ENCODE results near the gene CLCN1. TPM values are rescaled to one million over a fixed set of nuclear protein-coding genes. Genes with fewer than 3 reads are reported as not detected.

The CLCN1 gene
- total and polyA plus RNA-seq, 12 donors: under 0.01 to 0.32 (median 0.12) TPM; not detected in 8

DNA sequence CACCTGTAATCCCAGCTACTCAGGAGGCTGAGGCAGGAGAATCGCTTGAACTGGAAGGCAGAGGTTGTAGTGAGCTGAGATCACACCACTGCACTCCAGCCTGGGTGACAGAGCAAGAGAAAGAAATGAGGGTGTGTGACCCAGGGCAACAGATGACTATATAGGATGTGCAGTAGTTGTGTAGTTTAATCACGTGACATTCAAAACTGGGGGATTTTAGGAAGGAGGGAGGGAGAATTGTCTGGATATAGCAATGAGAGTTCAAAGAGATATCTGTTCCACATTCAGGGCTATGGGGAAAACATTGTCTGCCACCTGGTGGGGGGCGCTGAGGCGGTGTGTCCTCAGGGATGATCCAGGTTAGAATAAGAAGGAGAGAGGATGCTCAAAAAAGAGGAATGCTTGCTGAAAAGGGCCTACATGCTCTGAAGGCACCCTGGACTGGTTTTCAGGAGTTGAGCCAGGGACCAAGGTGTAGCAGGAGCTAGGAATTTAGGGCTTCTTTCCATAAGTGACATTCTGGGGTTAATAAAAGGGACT is 57.4 kb downstream of the CLCN1 start:
- WGBS, 4 donors: 76 to 81% (median 78%) methylated on average over 4 of the region's 4 CpGs
- Histone ChIP-seq H3K9me3 (replicated peaks in 1 of 3) (no peaks in the 10 kb centered on the region), H3K27me3 (no peaks in the 10 kb centered on the region), H3K4me3 (no peak overlapping the region), H3K4me1 (replicated peaks in 1 of 2) (no peaks in the 10 kb centered on the region), H3K36me3 (replicated peaks in 1 of 2) (no peaks in the 10 kb centered on the region), H3K27ac (no peak overlapping the region)
- no peak for DNase-seq
- no peak for TF ChIP-seq POLR2A (IDR thresholded peaks at IDR 0.05)
- TF ChIP-seq, protein P1, sequence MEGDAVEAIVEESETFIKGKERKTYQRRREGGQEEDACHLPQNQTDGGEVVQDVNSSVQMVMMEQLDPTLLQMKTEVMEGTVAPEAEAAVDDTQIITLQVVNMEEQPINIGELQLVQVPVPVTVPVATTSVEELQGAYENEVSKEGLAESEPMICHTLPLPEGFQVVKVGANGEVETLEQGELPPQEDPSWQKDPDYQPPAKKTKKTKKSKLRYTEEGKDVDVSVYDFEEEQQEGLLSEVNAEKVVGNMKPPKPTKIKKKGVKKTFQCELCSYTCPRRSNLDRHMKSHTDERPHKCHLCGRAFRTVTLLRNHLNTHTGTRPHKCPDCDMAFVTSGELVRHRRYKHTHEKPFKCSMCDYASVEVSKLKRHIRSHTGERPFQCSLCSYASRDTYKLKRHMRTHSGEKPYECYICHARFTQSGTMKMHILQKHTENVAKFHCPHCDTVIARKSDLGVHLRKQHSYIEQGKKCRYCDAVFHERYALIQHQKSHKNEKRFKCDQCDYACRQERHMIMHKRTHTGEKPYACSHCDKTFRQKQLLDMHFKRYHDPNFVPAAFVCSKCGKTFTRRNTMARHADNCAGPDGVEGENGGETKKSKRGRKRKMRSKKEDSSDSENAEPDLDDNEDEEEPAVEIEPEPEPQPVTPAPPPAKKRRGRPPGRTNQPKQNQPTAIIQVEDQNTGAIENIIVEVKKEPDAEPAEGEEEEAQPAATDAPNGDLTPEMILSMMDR (IDR thresholded peaks at IDR 0.05): no peak
- intact Hi-C loops (cut with DNase I): no loop called here

DNA sequence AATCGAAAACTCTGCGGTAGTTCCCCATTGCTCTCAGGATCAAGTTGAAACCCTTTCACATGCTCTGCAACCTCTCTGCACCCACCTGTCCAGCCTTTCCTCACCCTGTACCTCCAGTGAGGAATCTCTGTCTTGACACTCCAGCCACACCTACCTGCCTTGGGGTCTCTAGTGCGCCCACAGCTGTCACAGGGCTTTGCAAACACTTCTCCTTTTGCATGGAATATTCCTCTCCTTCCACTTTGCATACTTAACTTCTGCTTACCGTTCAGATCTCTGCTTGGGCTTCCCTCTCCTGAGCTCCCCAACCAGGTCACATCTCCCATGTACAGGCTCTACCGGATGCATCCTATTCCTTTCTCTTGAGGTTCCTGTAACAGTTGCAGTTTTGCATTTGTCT is 58.6 kb downstream of the CLCN1 start:
- Histone ChIP-seq H3K4me3 (no peak overlapping the region), H3K9me3 (replicated peaks in 1 of 3) (no peaks in the 10 kb centered on the region), H3K27me3 (no peaks in the 10 kb centered on the region), H3K27ac (peak overlapping the region in 1 of 5 donors; percentile 62), H3K36me3 (replicated peaks in 1 of 2) (no peaks in the 10 kb centered on the region), H3K4me1 (replicated peaks in 1 of 2) (peaks cover 2 to 3% of the 10 kb centered on the region in 2 donors)
- no peak for DNase-seq
- TF ChIP-seq POLR2A (IDR thresholded peaks at IDR 0.05): no peak
- TF ChIP-seq, protein P1 (IDR thresholded peaks at IDR 0.05): no peak
- 73 to 83% (median 81%) methylated on average over 5 of the region's 5 CpGs for WGBS, 4 donors
- intact Hi-C loops (cut with DNase I): no loop called here

DNA sequence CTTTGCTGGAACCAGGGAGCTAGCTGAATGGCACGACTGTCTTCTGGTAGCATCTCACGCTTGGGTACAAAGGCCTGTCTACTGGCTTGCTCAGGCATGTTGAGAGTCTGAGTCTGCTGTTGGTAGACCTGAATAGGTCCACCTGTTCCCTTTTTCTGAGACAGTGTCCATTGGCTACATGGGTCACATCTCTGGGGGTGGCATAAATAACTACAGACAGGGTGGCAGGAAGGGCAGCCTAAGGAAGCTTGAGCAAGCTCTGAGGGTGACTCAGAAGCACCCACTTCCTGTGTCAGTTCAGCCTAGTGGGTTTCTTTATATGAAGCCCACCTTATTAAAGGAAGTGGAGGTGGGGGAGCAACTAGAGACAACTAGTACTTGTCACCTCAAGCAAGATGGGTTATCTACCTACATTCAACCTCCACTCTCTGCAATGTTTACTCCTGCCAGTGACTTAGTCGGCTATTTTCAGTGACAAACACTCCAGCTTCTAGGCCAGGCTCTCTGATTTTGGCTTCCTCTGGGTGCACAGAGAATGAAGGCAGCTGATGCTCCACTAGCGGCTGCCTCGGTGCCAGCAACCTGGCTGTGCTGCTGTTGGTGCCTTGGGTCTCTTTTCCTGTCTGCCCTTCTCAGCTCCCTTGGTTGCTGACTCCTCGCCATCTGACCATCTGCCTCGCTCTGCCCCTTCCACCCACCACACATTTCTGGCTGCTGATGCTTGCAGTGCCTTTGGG is 59.6 kb downstream of the CLCN1 start:
- H3K27ac ChIP-seq: peak overlapping the region in 2 of 5 donors; percentile 38 to 62
- 68 to 93% (median 76%) methylated on average over 7 of the region's 7 CpGs for WGBS, 4 donors
- DNase-seq: no peak
- intact Hi-C loops (cut with DNase I): no loop called here
- TF ChIP-seq, protein P1 (IDR thresholded peaks at IDR 0.05): no peak
- no peak for TF ChIP-seq POLR2A (IDR thresholded peaks at IDR 0.05)
- H3K27me3 ChIP-seq: no peaks in the 10 kb centered on the region
- no peaks in the 10 kb centered on the region for H3K36me3 ChIP-seq (replicated peaks in 1 of 2)
- no peaks in the 10 kb centered on the region for H3K9me3 ChIP-seq (replicated peaks in 1 of 3)
- peaks cover 7 to 9% of the 10 kb centered on the region in 2 donors for H3K4me1 ChIP-seq (replicated peaks in 1 of 2)
- no peak overlapping the region for H3K4me3 ChIP-seq

DNA sequence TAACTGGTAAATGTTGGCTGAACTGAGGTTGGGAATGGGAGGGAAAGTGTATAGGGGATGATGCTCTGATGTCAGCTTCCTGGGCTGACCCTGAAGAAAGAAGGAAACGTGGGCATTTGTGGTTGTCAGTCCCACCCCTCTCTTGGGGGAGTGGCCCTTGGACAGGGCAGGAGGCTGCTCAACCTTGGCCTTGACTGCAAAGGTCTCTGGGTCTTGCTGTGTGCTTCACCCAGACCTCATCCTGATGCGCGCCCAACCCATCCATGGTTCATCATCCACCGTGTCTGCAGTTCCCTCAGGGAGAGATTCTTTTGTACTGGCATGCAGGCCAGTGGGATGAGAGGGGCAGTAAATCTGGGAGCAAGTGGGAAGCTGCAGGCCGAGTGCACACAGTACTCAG is 60.5 kb downstream of the CLCN1 start:
- intact Hi-C loops (cut with DNase I): no loop called here
- 62 to 71% (median 66%) methylated on average over 5 of the region's 5 CpGs for WGBS, 4 donors
- TF ChIP-seq, protein P1 (IDR thresholded peaks at IDR 0.05): no peak
- TF ChIP-seq POLR2A (IDR thresholded peaks at IDR 0.05): no peak
- Histone ChIP-seq H3K27ac (no peak overlapping the region), H3K36me3 (replicated peaks in 1 of 2) (no peaks in the 10 kb centered on the region), H3K4me1 (replicated peaks in 1 of 2) (peaks cover 7 to 9% of the 10 kb centered on the region in 2 donors), H3K4me3 (no peak overlapping the region), H3K27me3 (no peaks in the 10 kb centered on the region), H3K9me3 (replicated peaks in 1 of 3) (no peaks in the 10 kb centered on the region)
- DNase-seq: no peak
